CD8-positive, alpha-beta memory T cell (primary cell): ENCODE results near the gene OR2V1. TPM values are rescaled to one million over a fixed set of nuclear protein-coding genes. Genes with fewer than 3 reads are reported as not detected.
A peak's percentile ranks its signal among the peaks of the same experiment; 100 is the strongest.

Experiments
- CTCF ChIA-PET: fragments of 350-600 bp; sonication (Branson Sonifier 250); formaldehyde crosslinking; loops from one replicate; lab custom pipeline; 2021; ENCODE audit warnings: antibody characterized with exemption; lab: Charles Lee
- POLR2A ChIA-PET: fragments of 350-600 bp; sonication (Branson Sonifier 250); formaldehyde crosslinking; loops from one replicate; lab custom pipeline; 2021; ENCODE audit warnings: antibody characterized with exemption; lab: Charles Lee
- DNase-seq, 5 donors: peaks; one replicate each; pipeline versions ENCODE4 v3.0.0 to v3.0.0-alpha.2; 2020 to 2022; ENCODE audit warnings: mixed read lengths in 1 of 5
- H3K27ac ChIP-seq: one replicate; pipeline ENCODE4 v1.7.0; 2013; ENCODE audit warnings: low read depth, mild to moderate bottlenecking, low read length, moderate library complexity
- H3K27me3 ChIP-seq: 2 replicates; pipeline ENCODE4 v1.7.0; 2013; ENCODE audit warnings: low read length, mild to moderate bottlenecking; ENCODE audit not compliant: insufficient read depth, poor library complexity, severe bottlenecking
- H3K36me3 ChIP-seq: 2 replicates; pipeline ENCODE4 v1.7.0; 2013; ENCODE audit warnings: mild to moderate bottlenecking, low read length, moderate library complexity; ENCODE audit not compliant: insufficient read depth
- H3K4me1 ChIP-seq: 2 replicates; pipeline ENCODE4 v1.7.0; 2013; ENCODE audit warnings: mild to moderate bottlenecking, low read length, moderate library complexity; ENCODE audit not compliant: insufficient read depth
- H3K4me3 ChIP-seq: 2 replicates; pipeline ENCODE4 v1.7.0; 2013; ENCODE audit warnings: mild to moderate bottlenecking, low read length
- H3K9me3 ChIP-seq: 2 replicates; pipeline ENCODE4 v1.7.0; 2013; ENCODE audit warnings: mild to moderate bottlenecking, low read length
- H3K27ac Mint-ChIP-seq, 8 donors: one replicate each; pipeline ENCODE4 v1.8.0; 2020 to 2021; ENCODE audit warnings: mixed read lengths in 8 of 8, mild to moderate bottlenecking in 6 of 8, inconsistent platforms in 3 of 8, moderate library complexity in 3 of 8
- H3K27me3 Mint-ChIP-seq, 2 donors: one replicate each; pipeline ENCODE4 v1.8.0; 2020 to 2021; ENCODE audit warnings: mixed read lengths in 2 of 2, mild to moderate bottlenecking in 1 of 2, moderate library complexity in 1 of 2
- H3K36me3 Mint-ChIP-seq, 3 donors: one replicate each; pipeline ENCODE4 v1.8.0; 2020 to 2021; ENCODE audit warnings: mixed read lengths in 3 of 3, inconsistent platforms in 1 of 3, mild to moderate bottlenecking in 1 of 3
- H3K4me1 Mint-ChIP-seq, 3 donors: one replicate each; pipeline ENCODE4 v1.8.0; 2020 to 2021; ENCODE audit warnings: mixed read lengths in 3 of 3, inconsistent platforms in 1 of 3, mild to moderate bottlenecking in 1 of 3
- H3K4me3 Mint-ChIP-seq, 7 donors: one replicate each; pipeline ENCODE4 v1.8.0; 2020 to 2021; ENCODE audit warnings: mixed read lengths in 7 of 7, mild to moderate bottlenecking in 6 of 7, moderate library complexity in 4 of 7, inconsistent platforms in 2 of 7
- H3K9me3 Mint-ChIP-seq, 5 donors: one replicate each; pipeline ENCODE4 v1.8.0; 2020 to 2022; ENCODE audit warnings: mixed read lengths in 5 of 5, mild to moderate bottlenecking in 3 of 5, moderate library complexity in 2 of 5, inconsistent platforms in 1 of 5
- polyA plus RNA-seq: library from polyadenylated mRNA; unstranded; fragments of 300-500 nt; fragmentation: Illumina TruSeq; gene quantifications from one replicate; pipeline ENCODE4 v1.2.3, GENCODE V29; 2021
- total RNA-seq, 2 experiments: library from RNA; stranded (reverse); gene quantifications; one replicate each; pipeline ENCODE4 v1.2.3, GENCODE V29; 2021

The OR2V1 gene
- total and polyA plus RNA-seq, 3 experiments from 2014 or later = not detected

- POLR2A ChIA-PET = no interaction called here
- H3K4me1 Mint-ChIP-seq = peaks cover 10 to 28% (median 19%) of the 10 kb centered on the region in 3 donors
- no peaks in the 10 kb centered on the region for H3K9me3 Mint-ChIP-seq
- H3K27me3 ChIP-seq = no peaks in the 10 kb centered on the region
- H3K27me3 Mint-ChIP-seq = peaks cover 8 to 12% of the 10 kb centered on the region in 2 donors
- H3K9me3 ChIP-seq = no peaks in the 10 kb centered on the region
- no peak for DNase-seq
- peaks cover 22% of the 10 kb centered on the region for H3K4me1 ChIP-seq
- H3K27ac Mint-ChIP-seq = peak overlapping the region in 6 of 8 donors; percentile 61 to 100 (median 97)
- H3K36me3 Mint-ChIP-seq = peaks cover 0 to 2% (median 0%) of the 10 kb centered on the region in 3 donors
- no peaks in the 10 kb centered on the region for H3K36me3 ChIP-seq
- CTCF ChIA-PET = interaction anchor here (0.8 to 2.4 kb wide), 4 partner anchors 26 to 376 kb away, joined by 3 to 8 read pairs (median 4); no protein-coding TSS in a partner anchor
- H3K27ac ChIP-seq = no peak overlapping the region
- peak overlapping the region in 1 of 7 donors; percentile 47 for H3K4me3 Mint-ChIP-seq
- H3K4me3 ChIP-seq = no peak overlapping the region
These were observed 27.9 kb upstream of the OR2V1 start for GRCh38 chr5:181158869-181159268.

- Histone ChIP-seq H3K9me3 (no peaks in the 10 kb centered on the region), H3K36me3 (no peaks in the 10 kb centered on the region), H3K27me3 (no peaks in the 10 kb centered on the region), H3K4me3 (no peak overlapping the region), H3K4me1 (peaks cover 25% of the 10 kb centered on the region), H3K27ac (no peak overlapping the region)
- Mint-ChIP-seq H3K4me1 (peaks cover 10 to 23% (median 16%) of the 10 kb centered on the region in 3 donors), H3K36me3 (peaks cover 0 to 3% (median 0%) of the 10 kb centered on the region in 3 donors), H3K9me3 (no peaks in the 10 kb centered on the region), H3K4me3 (no peak overlapping the region), H3K27ac (no peak overlapping the region), H3K27me3 (peaks cover 6 to 9% of the 10 kb centered on the region in 2 donors)
- POLR2A ChIA-PET = no interaction called here
- CTCF ChIA-PET = no interaction called here
- DNase-seq = no peak
These were observed 25.8 kb upstream of the OR2V1 start for GRCh38 chr5:181156758-181157157.

- no peak for DNase-seq
- Mint-ChIP-seq H3K4me1 (peaks cover 0 to 5% (median 4%) of the 10 kb centered on the region in 3 donors), H3K27me3 (peaks cover 17 to 30% of the 10 kb centered on the region in 2 donors), H3K36me3 (peaks cover 0 to 3% (median 0%) of the 10 kb centered on the region in 3 donors), H3K9me3 (no peaks in the 10 kb centered on the region), H3K27ac (peak overlapping the region in 1 of 8 donors; percentile 30), H3K4me3 (no peak overlapping the region)
- H3K9me3 ChIP-seq = no peaks in the 10 kb centered on the region
- H3K27me3 ChIP-seq = peaks cover 6% of the 10 kb centered on the region
- CTCF ChIA-PET = no interaction called here
- H3K36me3 ChIP-seq = no peaks in the 10 kb centered on the region
- H3K4me1 ChIP-seq = peaks cover 4% of the 10 kb centered on the region
- no peak overlapping the region for H3K27ac ChIP-seq
- POLR2A ChIA-PET = no interaction called here
- no peak overlapping the region for H3K4me3 ChIP-seq
These were observed 22.8 kb upstream of the OR2V1 start for GRCh38 chr5:181153814-181154213.

- peak overlapping the region in 1 of 8 donors; percentile 21 for H3K27ac Mint-ChIP-seq
- CTCF ChIA-PET = no interaction called here
- peaks cover 4% of the 10 kb centered on the region for H3K4me1 ChIP-seq
These were observed 21.4 kb upstream of the OR2V1 start for GRCh38 chr5:181152406-181152805.

GRCh38 chr5:181151146-181151545 is 20.2 kb upstream of the OR2V1 start:
- H3K9me3 Mint-ChIP-seq = peaks cover 0 to 1% (median 0%) of the 10 kb centered on the region in 5 donors
- H3K27me3 Mint-ChIP-seq = peaks cover 28 to 50% of the 10 kb centered on the region in 2 donors
- H3K4me1 Mint-ChIP-seq = peaks cover 0 to 5% (median 4%) of the 10 kb centered on the region in 3 donors
- Histone ChIP-seq H3K27me3 (peaks cover 6% of the 10 kb centered on the region), H3K4me1 (peaks cover 4% of the 10 kb centered on the region), H3K4me3 (no peak overlapping the region), H3K9me3 (no peaks in the 10 kb centered on the region), H3K36me3 (no peaks in the 10 kb centered on the region), H3K27ac (no peak overlapping the region)
- peaks cover 0 to 3% (median 0%) of the 10 kb centered on the region in 3 donors for H3K36me3 Mint-ChIP-seq
- no peak overlapping the region for H3K27ac Mint-ChIP-seq
- ChIA-PET POLR2A (no interaction called here), CTCF (no interaction called here)
- DNase-seq = no peak
- no peak overlapping the region for H3K4me3 Mint-ChIP-seq

More at GRCh38 chr5:181152406-181152805, 21.4 kb upstream of the OR2V1 start:
- H3K4me3 Mint-ChIP-seq = no peak overlapping the region
- H3K9me3 Mint-ChIP-seq = peaks cover 0 to 1% (median 0%) of the 10 kb centered on the region in 5 donors
- peaks cover 0 to 5% (median 4%) of the 10 kb centered on the region in 3 donors for H3K4me1 Mint-ChIP-seq
- DNase-seq = no peak
- POLR2A ChIA-PET = no interaction called here
- Histone ChIP-seq H3K9me3 (no peaks in the 10 kb centered on the region), H3K27ac (no peak overlapping the region), H3K27me3 (peaks cover 6% of the 10 kb centered on the region), H3K36me3 (no peaks in the 10 kb centered on the region), H3K4me3 (no peak overlapping the region)
- peaks cover 19 to 40% of the 10 kb centered on the region in 2 donors for H3K27me3 Mint-ChIP-seq
- H3K36me3 Mint-ChIP-seq = peaks cover 0 to 3% (median 0%) of the 10 kb centered on the region in 3 donors

- Mint-ChIP-seq H3K27me3 (peaks cover 29 to 53% of the 10 kb centered on the region in 2 donors), H3K9me3 (peaks cover 0 to 1% (median 0%) of the 10 kb centered on the region in 5 donors), H3K36me3 (peaks cover 0 to 3% (median 0%) of the 10 kb centered on the region in 3 donors), H3K4me3 (no peak overlapping the region), H3K27ac (no peak overlapping the region), H3K4me1 (peaks cover 0 to 5% (median 4%) of the 10 kb centered on the region in 3 donors)
- Histone ChIP-seq H3K4me3 (no peak overlapping the region), H3K27me3 (peaks cover 6% of the 10 kb centered on the region), H3K9me3 (no peaks in the 10 kb centered on the region), H3K36me3 (no peaks in the 10 kb centered on the region), H3K27ac (no peak overlapping the region), H3K4me1 (peaks cover 4% of the 10 kb centered on the region)
- CTCF ChIA-PET = no interaction called here
- DNase-seq = no peak
- POLR2A ChIA-PET = no interaction called here
These were observed 19.1 kb upstream of the OR2V1 start for GRCh38 chr5:181149806-181150733.

GRCh38 chr5:181149355-181149754 is 18.4 kb upstream of the OR2V1 start:
- Mint-ChIP-seq H3K27ac (no peak overlapping the region), H3K4me1 (peaks cover 0 to 5% (median 4%) of the 10 kb centered on the region in 3 donors), H3K4me3 (no peak overlapping the region), H3K27me3 (peaks cover 32 to 57% of the 10 kb centered on the region in 2 donors), H3K36me3 (peaks cover 0 to 3% (median 0%) of the 10 kb centered on the region in 3 donors), H3K9me3 (peaks cover 0 to 1% (median 0%) of the 10 kb centered on the region in 5 donors)
- Histone ChIP-seq H3K27me3 (peaks cover 6% of the 10 kb centered on the region), H3K4me1 (peaks cover 4% of the 10 kb centered on the region), H3K4me3 (no peak overlapping the region), H3K9me3 (no peaks in the 10 kb centered on the region), H3K27ac (no peak overlapping the region), H3K36me3 (no peaks in the 10 kb centered on the region)
- CTCF ChIA-PET = no interaction called here
- POLR2A ChIA-PET = no interaction called here
- no peak for DNase-seq
